Measurements from ENCODE around the gene PPFIA4.

GRCh38 chr1:203083463-203083921 is 57.2 kb downstream of the PPFIA4 start:
- TF ChIP-seq ELK1 (IDR thresholded peaks at IDR 0.05; ENCODE audit: borderline replicate concordance, low read depth, low read length) (no peak), FOS (IDR thresholded peaks at IDR 0.05; ENCODE audit: low read depth, low read length) (no peak), CTCF (conservative IDR thresholded peaks at IDR 0.05; ENCODE audit: low read depth, low read length) (no peak), POLR2A (IDR thresholded peaks at IDR 0.05; ENCODE audit: low read depth, low read length) (no peak)
